Mammary epithelial cell (primary cell): ENCODE results near the gene LYSET.

Experiments used
- CTCF ChIP-seq, 2 donors: IDR thresholded peaks in 1 of 2; conservative IDR thresholded peaks in 1 of 2; 2 replicates each; pipeline ENCODE4 v1.5.1; 2011 to 2012; ENCODE audit warnings: inconsistent platforms in 2 of 2, low read length in 2 of 2, mild to moderate bottlenecking in 2 of 2, control low read depth in 1 of 2, low read depth in 1 of 2; ENCODE audit not compliant: insufficient read depth in 1 of 2; ENCODE audit errors: extremely low read depth in 1 of 2
- EZH2 ChIP-seq: IDR thresholded peaks from 2 replicates; pipeline ENCODE4 v1.6.1; 2012; ENCODE audit warnings: low read length, inconsistent platforms, borderline replicate concordance

- TF ChIP-seq CTCF (conservative IDR thresholded peaks at IDR 0.05 in 1 of 2, IDR thresholded peaks at IDR 0.05 in 1 of 2; ENCODE audit: extremely low read depth in 1 of 2, insufficient read depth in 1 of 2, low read depth in 1 of 2, low read length in 2 of 2) (no peak), EZH2 (no peak)
Measured at GRCh38 chr14:93223565-93223964, 38.4 kb downstream of the LYSET start.
